GM10266 (cell line): ENCODE measurements around the gene TRIM31.
"Not testable (repeated sequence)": the region's sequence is repeated elsewhere in the genome, so short reads cannot be mapped to it uniquely, and the experiment has no call there.

Experiments used
- DNase-seq: peaks from one replicate; pipeline ENCODE4 v3.0.0; 2012; ENCODE audit errors: extremely low spot score
- TF ChIP-seq, protein P1 (sequence below): IDR thresholded peaks from 2 replicates; pipeline ENCODE4 v1.5.1; 2012; ENCODE audit warnings: mild to moderate bottlenecking, low read depth; ENCODE audit not compliant: control insufficient read depth, insufficient read depth; ENCODE audit errors: missing control alignments

The TRIM31 gene

DNA sequence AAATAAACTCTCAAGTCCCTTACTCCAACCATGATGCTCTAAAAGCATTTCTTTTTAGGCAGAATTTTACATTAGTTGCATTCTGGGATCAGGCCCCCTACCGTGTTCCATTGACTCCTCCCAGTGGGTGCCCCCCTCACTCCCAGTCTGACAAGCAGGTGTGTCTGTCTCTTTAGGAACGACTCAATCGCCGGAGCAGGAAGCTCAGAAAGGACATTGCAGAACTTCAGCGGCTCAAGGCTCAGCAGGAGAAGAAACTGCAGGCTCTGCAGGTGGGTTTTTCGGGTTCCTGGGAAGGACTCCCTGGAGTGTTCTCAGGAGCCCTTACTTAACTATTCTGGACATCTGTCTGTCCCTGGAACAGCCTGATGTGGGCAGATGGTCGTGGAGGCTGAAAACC lies 32.9 kb upstream of the TRIM31 start:
- no peak for DNase-seq
- TF ChIP-seq, protein P1, sequence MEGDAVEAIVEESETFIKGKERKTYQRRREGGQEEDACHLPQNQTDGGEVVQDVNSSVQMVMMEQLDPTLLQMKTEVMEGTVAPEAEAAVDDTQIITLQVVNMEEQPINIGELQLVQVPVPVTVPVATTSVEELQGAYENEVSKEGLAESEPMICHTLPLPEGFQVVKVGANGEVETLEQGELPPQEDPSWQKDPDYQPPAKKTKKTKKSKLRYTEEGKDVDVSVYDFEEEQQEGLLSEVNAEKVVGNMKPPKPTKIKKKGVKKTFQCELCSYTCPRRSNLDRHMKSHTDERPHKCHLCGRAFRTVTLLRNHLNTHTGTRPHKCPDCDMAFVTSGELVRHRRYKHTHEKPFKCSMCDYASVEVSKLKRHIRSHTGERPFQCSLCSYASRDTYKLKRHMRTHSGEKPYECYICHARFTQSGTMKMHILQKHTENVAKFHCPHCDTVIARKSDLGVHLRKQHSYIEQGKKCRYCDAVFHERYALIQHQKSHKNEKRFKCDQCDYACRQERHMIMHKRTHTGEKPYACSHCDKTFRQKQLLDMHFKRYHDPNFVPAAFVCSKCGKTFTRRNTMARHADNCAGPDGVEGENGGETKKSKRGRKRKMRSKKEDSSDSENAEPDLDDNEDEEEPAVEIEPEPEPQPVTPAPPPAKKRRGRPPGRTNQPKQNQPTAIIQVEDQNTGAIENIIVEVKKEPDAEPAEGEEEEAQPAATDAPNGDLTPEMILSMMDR, result no peak

DNA sequence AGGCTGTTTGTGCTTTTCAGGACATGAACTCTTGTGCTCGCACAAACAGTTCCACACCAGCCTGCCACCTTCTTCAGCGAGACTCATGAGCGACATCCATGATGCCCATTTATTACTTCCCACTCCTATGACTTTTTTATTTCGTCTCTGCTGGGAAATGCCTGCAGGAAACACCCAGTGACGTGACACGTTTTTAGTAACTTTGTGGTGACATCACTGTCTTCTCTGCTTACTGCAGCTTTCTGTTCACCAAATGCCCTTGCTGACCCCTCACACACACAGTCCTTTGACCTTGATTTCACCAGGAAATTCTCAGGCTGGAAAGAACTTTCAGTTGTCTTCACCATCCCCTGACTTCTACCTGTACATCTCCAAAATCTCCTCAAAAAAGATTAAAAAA lies 31.9 kb upstream of the TRIM31 start:
- no peak for DNase-seq
- TF ChIP-seq, protein P1, result no peak

DNA sequence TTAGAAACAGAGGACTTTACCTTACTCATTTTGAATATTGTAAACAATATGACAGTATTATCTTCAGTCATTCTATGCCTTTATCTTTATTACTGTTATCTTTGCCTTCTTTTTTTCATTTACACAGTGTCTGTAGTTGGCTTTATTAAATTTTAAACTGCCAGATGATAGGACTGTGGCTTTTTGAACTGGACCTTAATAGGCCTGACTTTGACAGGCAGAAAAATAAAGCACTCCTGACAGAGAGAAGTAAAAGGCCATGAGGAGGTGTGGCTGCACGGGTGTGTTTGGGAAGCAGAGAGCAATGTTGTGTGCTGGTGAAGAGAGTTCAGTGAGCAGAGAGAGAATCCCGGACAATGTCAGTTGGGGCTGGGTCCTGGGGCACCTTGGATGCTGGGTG lies 30.9 kb upstream of the TRIM31 start:
- DNase-seq, result no peak
- TF ChIP-seq, protein P1, result no peak

DNA sequence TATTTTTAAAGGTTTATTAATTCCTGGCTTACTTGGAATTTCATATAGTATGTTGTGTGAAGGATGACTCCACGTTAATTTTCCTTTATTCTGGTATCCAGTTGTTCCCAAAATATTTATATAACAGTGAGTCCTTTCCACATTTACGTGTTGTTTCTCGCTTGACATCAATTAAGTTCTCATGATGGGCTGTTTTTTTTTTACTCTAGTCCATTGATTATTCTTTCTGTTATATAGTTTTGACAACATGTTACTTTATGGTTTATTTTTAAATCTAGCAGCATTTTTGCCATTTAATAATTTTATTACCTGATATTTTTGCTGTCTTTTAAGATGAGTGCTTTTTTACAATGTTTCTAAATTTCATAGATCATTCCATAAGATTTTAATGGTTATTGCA lies 29.8 kb upstream of the TRIM31 start:
- TF ChIP-seq, protein P1, result no peak
- DNase-seq, result no peak

DNA sequence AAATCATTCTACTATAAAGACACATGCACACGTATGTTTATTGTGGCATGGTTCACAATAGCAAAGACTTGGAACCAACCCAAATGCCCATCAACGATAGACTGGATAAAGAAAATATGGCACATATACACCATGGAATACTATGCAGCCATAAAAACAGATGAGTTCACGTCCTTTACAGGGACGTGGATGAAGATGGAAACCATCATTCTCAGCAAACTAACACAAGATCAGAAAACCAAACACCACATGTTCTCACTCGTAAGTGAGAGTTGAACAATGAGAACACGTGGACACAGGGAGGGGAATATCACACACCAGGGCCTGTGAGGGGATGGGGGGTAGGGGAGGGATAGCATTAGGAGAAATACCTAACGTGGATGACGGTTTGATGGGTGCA lies 27.4 kb upstream of the TRIM31 start:
- DNase-seq, result not testable (repeated sequence)

DNA sequence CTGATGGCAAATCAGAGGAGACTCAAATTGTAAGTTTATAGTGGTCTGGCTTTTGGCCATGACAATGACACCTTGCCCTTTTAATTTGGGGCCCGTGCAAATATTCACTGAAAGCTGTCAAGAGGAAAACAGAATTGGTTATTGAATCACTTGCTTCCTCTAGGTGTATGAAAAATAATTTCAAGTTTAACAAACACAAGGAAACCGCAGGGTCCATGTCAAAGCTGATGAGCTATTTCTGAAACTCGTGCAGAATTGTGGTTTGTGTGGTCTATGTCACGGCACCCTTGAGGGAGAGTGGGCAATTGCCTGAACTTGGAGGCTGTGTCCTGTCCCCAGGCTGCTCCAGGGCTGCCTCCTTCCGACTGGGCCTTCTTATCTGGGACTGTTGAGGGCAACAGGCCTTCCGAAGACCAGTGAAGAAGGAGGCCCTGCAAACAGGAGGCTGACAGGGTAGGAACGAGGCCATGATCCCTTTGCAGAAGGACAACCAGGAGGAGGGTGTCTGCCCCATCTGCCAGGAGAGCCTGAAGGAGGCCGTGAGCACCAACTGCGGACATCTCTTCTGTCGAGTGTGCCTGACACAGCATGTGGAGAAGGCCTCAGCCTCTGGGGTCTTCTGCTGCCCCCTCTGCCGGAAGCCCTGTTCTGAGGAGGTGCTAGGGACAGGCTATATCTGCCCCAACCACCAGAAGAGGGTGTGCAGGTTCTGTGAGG lies 23.8 kb upstream of the TRIM31 start:
- TF ChIP-seq, protein P1, result no peak
- no peak for DNase-seq

DNA sequence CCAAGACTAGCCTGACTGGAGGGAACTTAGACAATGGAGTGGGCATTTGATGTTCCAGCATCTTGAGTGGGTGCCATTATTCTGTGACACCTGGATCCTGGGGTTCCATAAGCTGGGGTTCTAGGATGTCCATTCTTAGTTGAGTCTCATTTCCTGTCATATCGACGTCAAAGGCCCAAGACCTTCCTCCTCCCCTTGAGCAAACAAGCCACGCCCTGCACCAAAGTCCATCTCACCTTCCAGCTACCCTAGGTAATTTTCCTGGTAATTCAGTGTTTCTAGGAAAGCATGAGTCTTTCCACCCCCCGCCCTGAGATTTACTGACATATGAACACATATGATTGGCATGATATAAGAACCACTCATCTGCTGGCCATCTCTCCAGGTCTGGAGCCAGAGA lies 22.9 kb upstream of the TRIM31 start, which contains the start of gene TRIM40:
TSS of gene TRIM40 (plus strand) at position 384 of the 400 bp plus-strand sequence. CDS start 897 bp downstream, outside the sequence.
- TF ChIP-seq, protein P1, result no peak
- no peak for DNase-seq

DNA sequence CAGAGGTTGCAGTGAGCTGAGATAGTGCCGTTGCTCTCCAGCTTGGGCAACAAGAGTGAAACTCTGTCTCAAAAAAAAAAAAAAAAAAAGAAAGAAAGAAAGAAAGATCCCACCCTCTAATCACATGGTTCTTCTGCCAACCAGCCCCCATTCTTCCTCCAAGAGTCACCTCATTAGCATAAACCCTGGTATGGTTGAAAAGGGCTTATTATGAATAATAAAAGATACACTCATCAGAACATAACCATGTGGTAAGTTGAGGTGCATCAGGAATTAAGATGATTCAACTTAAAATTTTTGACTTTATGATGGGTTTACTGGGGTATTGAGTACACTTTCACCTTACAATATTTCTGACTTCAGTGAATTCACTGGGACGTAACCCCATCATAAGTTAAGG lies 22.3 kb upstream of the TRIM31 start:
- TF ChIP-seq, protein P1, result no peak
- no peak for DNase-seq
